Measurements from ENCODE around the gene FASN. TPM values are rescaled to one million over a fixed set of nuclear protein-coding genes. Genes with fewer than 3 reads are reported as not detected.

FASN gene
- total and polyA plus RNA-seq, 2 donors (not counting 3 experiments of a cell fraction or from before 2014, with no cell fraction given), result 101 to 360 TPM

- no peak overlapping the region for H3K4me2 ChIP-seq (ENCODE audit: insufficient read depth, low read length)
- no peak overlapping the region for H3K27ac ChIP-seq (ENCODE audit: insufficient read depth, low read depth, low read length)
- no peaks in the 10 kb centered on the region for H3K9me1 ChIP-seq (replicated peaks; ENCODE audit: control insufficient read depth, extremely low read depth, insufficient read depth, low read length)
- no peaks in the 10 kb centered on the region for H4K20me1 ChIP-seq (replicated peaks; ENCODE audit: control insufficient read depth, extremely low read depth, insufficient read depth, low read length)
- no TSS peak for BruUV-seq (replicated peaks)
- H3K4me1 ChIP-seq (ENCODE audit: control insufficient read depth, extremely low read depth, insufficient read depth, low read length), result no peaks in the 10 kb centered on the region
- no peak for FAIRE-seq
- CTCF ChIA-PET, result no interaction called here
- POLR2A ChIA-PET, result no interaction called here
- H2AFZ ChIP-seq (ENCODE audit: low read depth, low read length), result no peak overlapping the region
- H3K9ac ChIP-seq (replicated peaks; ENCODE audit: extremely low read depth, insufficient read depth, low read length), result no peak overlapping the region
- no peaks in the 10 kb centered on the region for H3K9me3 ChIP-seq (replicated peaks; ENCODE audit: control insufficient read depth, insufficient read depth, low read length)
- no peak overlapping the region for H3K4me3 ChIP-seq (replicated peaks in 1 of 3; ENCODE audit: insufficient read depth in 1 of 3, low read depth in 1 of 3, low read length in 3 of 3)
- DNase-seq (ENCODE audit: low read depth, low spot score), result no peak
- H3K36me3 ChIP-seq (ENCODE audit: control insufficient read depth in 2 of 2, extremely low read depth in 1 of 2, insufficient read depth in 2 of 2, low read length in 2 of 2), result peaks cover 36 to 64% of the 10 kb centered on the region in 2 experiments
- TF ChIP-seq GATA2 (IDR thresholded peaks at IDR 0.05; ENCODE audit: insufficient read depth, insufficient read length, low read depth, low read length) (no peak), JUN (IDR thresholded peaks at IDR 0.05; ENCODE audit: borderline replicate concordance, insufficient read depth, insufficient read length, low read depth) (no peak), MAX (IDR thresholded peaks at IDR 0.05; ENCODE audit: insufficient read depth, insufficient read length) (no peak)
- H3K27me3 ChIP-seq (ENCODE audit: control insufficient read depth in 2 of 2, insufficient read depth in 2 of 2, low read length in 2 of 2), result no peaks in the 10 kb centered on the region
- peaks cover 3% of the 10 kb centered on the region for H3K79me2 ChIP-seq (ENCODE audit: control insufficient read depth, insufficient read depth, low read length)
- dilution Hi-C loops (cut with MboI; ENCODE audit: extremely low pct_ligation_motif_present, low sequenced_read_pairs) (no loop called here), intact Hi-C loops (cut with micrococcal nuclease) (no loop called here)
These were observed 16.5 kb downstream of the FASN start for GRCh38 chr17:82081546-82081945.

DNA sequence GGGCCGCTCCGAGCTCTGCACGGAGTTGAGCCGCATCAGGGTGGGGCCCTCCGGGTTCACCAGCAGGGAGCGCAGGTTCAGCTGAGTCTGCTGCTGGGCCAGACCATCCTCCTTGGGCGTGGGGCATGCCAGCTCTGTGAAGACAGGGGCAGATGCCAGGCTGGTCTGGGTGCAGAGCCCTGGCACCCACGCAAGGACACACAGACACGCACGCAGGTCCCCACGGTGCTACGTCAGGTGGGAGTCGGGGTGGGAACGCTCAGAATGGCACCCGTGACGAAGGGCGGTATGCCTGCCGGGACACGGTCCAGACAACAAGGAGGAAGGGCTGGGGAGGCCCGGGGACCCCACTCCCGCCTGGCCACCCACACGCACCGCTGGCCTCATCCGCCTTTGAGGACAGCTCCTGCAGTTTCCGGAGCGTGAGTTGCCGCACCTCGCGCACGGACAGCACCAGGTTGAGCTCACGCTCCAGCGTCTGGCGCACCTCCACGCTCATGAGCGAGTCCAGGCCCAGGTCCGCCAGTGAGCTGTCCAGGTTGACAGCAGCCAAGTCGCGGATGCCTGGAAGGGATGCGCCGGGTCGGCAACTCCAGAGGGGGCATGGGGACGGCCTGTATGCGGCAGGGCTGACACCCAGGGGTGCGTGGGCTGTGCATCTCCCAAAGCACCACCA, 17.1 kb downstream of the FASN start:
- Histone ChIP-seq H3K9ac (replicated peaks; ENCODE audit: extremely low read depth, insufficient read depth, low read length) (no peak overlapping the region), H3K27me3 (ENCODE audit: control insufficient read depth in 2 of 2, insufficient read depth in 2 of 2, low read length in 2 of 2) (no peaks in the 10 kb centered on the region), H2AFZ (ENCODE audit: low read depth, low read length) (no peak overlapping the region), H3K4me1 (ENCODE audit: control insufficient read depth, extremely low read depth, insufficient read depth, low read length) (no peaks in the 10 kb centered on the region), H3K79me2 (ENCODE audit: control insufficient read depth, insufficient read depth, low read length) (peaks cover 1% of the 10 kb centered on the region), H3K4me3 (replicated peaks in 1 of 3; ENCODE audit: insufficient read depth in 1 of 3, low read depth in 1 of 3, low read length in 3 of 3) (no peak overlapping the region), H3K9me1 (replicated peaks; ENCODE audit: control insufficient read depth, extremely low read depth, insufficient read depth, low read length) (no peaks in the 10 kb centered on the region), H3K36me3 (ENCODE audit: control insufficient read depth in 2 of 2, extremely low read depth in 1 of 2, insufficient read depth in 2 of 2, low read length in 2 of 2) (peaks cover 32 to 59% of the 10 kb centered on the region in 2 experiments), H3K9me3 (replicated peaks; ENCODE audit: control insufficient read depth, insufficient read depth, low read length) (no peaks in the 10 kb centered on the region), H3K27ac (ENCODE audit: insufficient read depth, low read depth, low read length) (no peak overlapping the region), H4K20me1 (replicated peaks; ENCODE audit: control insufficient read depth, extremely low read depth, insufficient read depth, low read length) (no peaks in the 10 kb centered on the region), H3K4me2 (ENCODE audit: insufficient read depth, low read length) (no peak overlapping the region)
- dilution Hi-C loops (cut with MboI; ENCODE audit: extremely low pct_ligation_motif_present, low sequenced_read_pairs), result no loop called here
- BruUV-seq (replicated peaks), result no TSS peak
- FAIRE-seq (no peak), DNase-seq (ENCODE audit: low read depth, low spot score) (no peak)
- intact Hi-C loops (cut with micrococcal nuclease), result no loop called here
- POLR2A ChIA-PET, result no interaction called here
- CTCF ChIA-PET, result no interaction called here
- TF ChIP-seq JUN (IDR thresholded peaks at IDR 0.05; ENCODE audit: borderline replicate concordance, insufficient read depth, insufficient read length, low read depth) (no peak), MYC (IDR thresholded peaks at IDR 0.05; ENCODE audit: low read depth, low read length) (no peak)
